ENCODE data around the gene CARD8. TPM values are rescaled to one million over a fixed set of nuclear protein-coding genes. Genes with fewer than 3 reads are reported as not detected.
A peak's percentile ranks its signal among the peaks of the same experiment; 100 is the strongest.
"Not testable (repeated sequence)": the region's sequence is repeated elsewhere in the genome, so short reads cannot be mapped to it uniquely, and the experiment has no call there.

Gene CARD8
- total and polyA plus RNA-seq, 4 donors, result 7.6 to 116 (median 32.3) TPM

- H3K4me1 ChIP-seq (ENCODE audit: control insufficient read depth in 1 of 2, insufficient read depth in 2 of 2, low read length in 2 of 2), result no peaks in the 10 kb centered on the region
- no peaks in the 10 kb centered on the region for H3K27me3 ChIP-seq (ENCODE audit: control insufficient read depth in 1 of 2, insufficient read depth in 2 of 2, low read length in 1 of 2)
- H3K4me3 ChIP-seq (ENCODE audit: low read length in 2 of 2), result no peak overlapping the region
- intact Hi-C loops (cut with DNase I), result no loop called here
- 74 to 80% methylated on average over 10 of the region's 10 CpGs for WGBS, 2 donors
- H3K36me3 ChIP-seq (ENCODE audit: control insufficient read depth in 1 of 2, insufficient read depth in 2 of 2, low read length in 1 of 2), result no peaks in the 10 kb centered on the region
- no peak for DNase-seq
- H3K27ac ChIP-seq (ENCODE audit: low read depth in 1 of 2, low read length in 2 of 2), result no peak overlapping the region
- ATAC-seq (ENCODE audit: low FRiP score), result no peak
- H3K9me3 ChIP-seq (ENCODE audit: control insufficient read depth, low read length), result no peaks in the 10 kb centered on the region
These were observed 39.7 kb upstream of the CARD8 start for GRCh38 chr19:48295458-48295857.

- H3K4me1 ChIP-seq (ENCODE audit: control insufficient read depth in 1 of 2, insufficient read depth in 2 of 2, low read length in 2 of 2), result no peaks in the 10 kb centered on the region
- ATAC-seq (ENCODE audit: low FRiP score) (no peak), DNase-seq (no peak)
- no peak overlapping the region for H3K27ac ChIP-seq (ENCODE audit: low read depth in 1 of 2, low read length in 2 of 2)
- H3K36me3 ChIP-seq (ENCODE audit: control insufficient read depth in 1 of 2, insufficient read depth in 2 of 2, low read length in 1 of 2), result no peaks in the 10 kb centered on the region
- intact Hi-C loops (cut with DNase I), result no loop called here
- no peaks in the 10 kb centered on the region for H3K9me3 ChIP-seq (ENCODE audit: control insufficient read depth, low read length)
- no peak overlapping the region for H3K4me3 ChIP-seq (ENCODE audit: low read length in 2 of 2)
- H3K27me3 ChIP-seq (ENCODE audit: control insufficient read depth in 1 of 2, insufficient read depth in 2 of 2, low read length in 1 of 2), result no peaks in the 10 kb centered on the region
- 91 to 93% methylated on average over 4 of the region's 4 CpGs for WGBS, 2 donors
These were observed 37.1 kb upstream of the CARD8 start for GRCh38 chr19:48292798-48293197.

- H3K9me3 ChIP-seq (ENCODE audit: control insufficient read depth, low read length); H3K4me3 ChIP-seq (ENCODE audit: low read length in 2 of 2); ATAC-seq (ENCODE audit: low FRiP score); H3K36me3 ChIP-seq (ENCODE audit: control insufficient read depth in 1 of 2, insufficient read depth in 2 of 2, low read length in 1 of 2); H3K27ac ChIP-seq (ENCODE audit: low read depth in 1 of 2, low read length in 2 of 2); H3K27me3 ChIP-seq (ENCODE audit: control insufficient read depth in 1 of 2, insufficient read depth in 2 of 2, low read length in 1 of 2); DNase-seq; H3K4me1 ChIP-seq (ENCODE audit: control insufficient read depth in 1 of 2, insufficient read depth in 2 of 2, low read length in 2 of 2): not testable (repeated sequence)
- intact Hi-C loops (cut with DNase I), result loop anchor here (1.0 to 2.0 kb wide), 2 partner anchors 23 to 24 kb away; no protein-coding TSS in a partner anchor
- WGBS, 2 donors, result 16 to 21% methylated on average over 11 of the region's 11 CpGs
These were observed 35.7 kb upstream of the CARD8 start for GRCh38 chr19:48291489-48291815.

- Histone ChIP-seq H3K4me1 (ENCODE audit: control insufficient read depth in 1 of 2, insufficient read depth in 2 of 2, low read length in 2 of 2) (no peaks in the 10 kb centered on the region), H3K36me3 (ENCODE audit: control insufficient read depth in 1 of 2, insufficient read depth in 2 of 2, low read length in 1 of 2) (no peaks in the 10 kb centered on the region), H3K27me3 (ENCODE audit: control insufficient read depth in 1 of 2, insufficient read depth in 2 of 2, low read length in 1 of 2) (no peaks in the 10 kb centered on the region), H3K9me3 (ENCODE audit: control insufficient read depth, low read length) (peaks cover 3% of the 10 kb centered on the region), H3K27ac (ENCODE audit: low read depth in 1 of 2, low read length in 2 of 2) (no peak overlapping the region), H3K4me3 (ENCODE audit: low read length in 2 of 2) (peak overlapping the region in 1 of 2 donors; percentile 26)
- 0% methylated on average over 45 of the region's 45 CpGs for WGBS, 2 donors
- ATAC-seq (ENCODE audit: low FRiP score) (peak; percentile 95), DNase-seq (peak; percentile 88 to 96)
- intact Hi-C loops (cut with DNase I), result loop anchor here (1.0 to 2.0 kb wide), 2 partner anchors 22 to 24 kb away; no protein-coding TSS in a partner anchor
These were observed 35.2 kb upstream of the CARD8 start for GRCh38 chr19:48290771-48291488.

- 2 to 3% methylated on average over 6 to 10 of the region's 10 CpGs for whole genome bisulfite sequencing, 2 donors
- peak; percentile 69 for ATAC-seq (ENCODE audit: low FRiP score)
- Histone ChIP-seq H3K36me3 (ENCODE audit: control insufficient read depth in 1 of 2, insufficient read depth in 2 of 2, low read length in 1 of 2) (no peaks in the 10 kb centered on the region), H3K9me3 (ENCODE audit: control insufficient read depth, low read length) (peaks cover 3% of the 10 kb centered on the region), H3K4me1 (ENCODE audit: control insufficient read depth in 1 of 2, insufficient read depth in 2 of 2, low read length in 2 of 2) (no peaks in the 10 kb centered on the region), H3K4me3 (ENCODE audit: low read length in 2 of 2) (peak overlapping the region in 1 of 2 donors; percentile 18), H3K27me3 (ENCODE audit: control insufficient read depth in 1 of 2, insufficient read depth in 2 of 2, low read length in 1 of 2) (no peaks in the 10 kb centered on the region), H3K27ac (ENCODE audit: low read depth in 1 of 2, low read length in 2 of 2) (no peak overlapping the region)
- peak in 1 of 2 donors; percentile 62 for DNase-seq
- intact Hi-C loops (cut with DNase I), result loop anchor here in 1 of 2 donors (2.0 kb wide), 1 partner anchor 22 kb away; no protein-coding TSS in a partner anchor
These were observed 34.7 kb upstream of the CARD8 start for GRCh38 chr19:48290401-48290770.

- WGBS, 2 donors, result 96% methylated on average over 3 of the region's 3 CpGs
These were observed 32.0 kb upstream of the CARD8 start for GRCh38 chr19:48287748-48288147.

DNA sequence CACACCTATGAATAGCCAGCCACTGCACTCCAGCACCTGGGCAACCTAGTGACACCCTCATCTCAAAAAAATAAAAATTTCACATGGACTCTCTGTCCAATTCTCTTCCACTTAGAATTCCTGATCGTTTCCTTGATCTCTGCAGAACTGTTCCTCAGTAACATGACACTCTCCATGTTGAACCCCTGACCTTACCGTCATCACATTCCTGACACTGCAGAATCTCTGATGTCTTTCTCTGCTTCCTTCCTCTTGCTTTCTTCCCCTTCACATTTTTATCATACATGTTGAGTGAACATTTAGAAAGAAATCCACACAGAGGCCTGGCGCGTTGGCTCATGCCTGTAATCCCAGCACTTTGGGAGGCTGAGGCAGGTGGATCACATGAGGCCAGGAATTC is 29.2 kb upstream of the CARD8 start:
- intact Hi-C loops (cut with DNase I), result no loop called here
- ATAC-seq (ENCODE audit: low FRiP score) (no peak), DNase-seq (peak in 1 of 2 donors; percentile 9)
- Histone ChIP-seq H3K4me3 (ENCODE audit: low read length in 2 of 2) (no peak overlapping the region), H3K36me3 (ENCODE audit: control insufficient read depth in 1 of 2, insufficient read depth in 2 of 2, low read length in 1 of 2) (no peaks in the 10 kb centered on the region), H3K4me1 (ENCODE audit: control insufficient read depth in 1 of 2, insufficient read depth in 2 of 2, low read length in 2 of 2) (no peaks in the 10 kb centered on the region), H3K27me3 (ENCODE audit: control insufficient read depth in 1 of 2, insufficient read depth in 2 of 2, low read length in 1 of 2) (peaks cover 0 to 3% of the 10 kb centered on the region in 2 donors), H3K27ac (ENCODE audit: low read depth in 1 of 2, low read length in 2 of 2) (no peak overlapping the region), H3K9me3 (ENCODE audit: control insufficient read depth, low read length) (peaks cover 6% of the 10 kb centered on the region)
- 73 to 77% methylated on average over 4 of the region's 4 CpGs for WGBS, 2 donors

More at GRCh38 chr19:48287748-48288147, 32.0 kb upstream of the CARD8 start:
- DNase-seq (no peak), ATAC-seq (ENCODE audit: low FRiP score) (no peak)
- intact Hi-C loops (cut with DNase I), result no loop called here
- Histone ChIP-seq H3K27ac (ENCODE audit: low read depth in 1 of 2, low read length in 2 of 2) (no peak overlapping the region), H3K36me3 (ENCODE audit: control insufficient read depth in 1 of 2, insufficient read depth in 2 of 2, low read length in 1 of 2) (no peaks in the 10 kb centered on the region), H3K4me3 (ENCODE audit: low read length in 2 of 2) (no peak overlapping the region), H3K9me3 (ENCODE audit: control insufficient read depth, low read length) (peaks cover 6% of the 10 kb centered on the region), H3K4me1 (ENCODE audit: control insufficient read depth in 1 of 2, insufficient read depth in 2 of 2, low read length in 2 of 2) (no peaks in the 10 kb centered on the region), H3K27me3 (ENCODE audit: control insufficient read depth in 1 of 2, insufficient read depth in 2 of 2, low read length in 1 of 2) (peaks cover 0 to 3% of the 10 kb centered on the region in 2 donors)

DNA sequence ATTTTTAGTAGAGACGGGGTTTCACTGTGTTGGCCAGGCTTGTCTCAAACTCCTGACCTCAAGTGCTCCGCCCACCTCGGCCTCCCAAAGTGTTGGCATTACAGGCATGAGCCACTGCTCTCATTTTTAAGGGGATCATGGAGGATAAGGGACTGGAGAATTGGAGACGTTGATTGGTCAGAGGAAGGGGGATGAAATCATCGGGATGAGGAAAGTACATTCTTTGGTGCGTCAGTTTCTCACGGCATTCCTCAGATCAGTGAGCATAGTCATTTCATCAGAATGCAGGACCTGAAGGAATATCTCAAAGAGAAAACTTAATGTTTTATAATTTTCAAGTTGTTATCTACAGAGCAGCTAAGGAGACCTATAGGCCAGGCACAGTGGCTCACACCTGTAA is 28.2 kb upstream of the CARD8 start:
- intact Hi-C loops (cut with DNase I), result no loop called here
- ATAC-seq (ENCODE audit: low FRiP score), result no peak
- peaks cover 0 to 3% of the 10 kb centered on the region in 2 donors for H3K27me3 ChIP-seq (ENCODE audit: control insufficient read depth in 1 of 2, insufficient read depth in 2 of 2, low read length in 1 of 2)
- no peak overlapping the region for H3K4me3 ChIP-seq (ENCODE audit: low read length in 2 of 2)
- no peak for DNase-seq
- WGBS, 2 donors, result 93 to 94% methylated on average over 7 of the region's 7 CpGs
- H3K36me3 ChIP-seq (ENCODE audit: control insufficient read depth in 1 of 2, insufficient read depth in 2 of 2, low read length in 1 of 2), result no peaks in the 10 kb centered on the region
- peaks cover 6% of the 10 kb centered on the region for H3K9me3 ChIP-seq (ENCODE audit: control insufficient read depth, low read length)
- H3K4me1 ChIP-seq (ENCODE audit: control insufficient read depth in 1 of 2, insufficient read depth in 2 of 2, low read length in 2 of 2), result no peaks in the 10 kb centered on the region
- no peak overlapping the region for H3K27ac ChIP-seq (ENCODE audit: low read depth in 1 of 2, low read length in 2 of 2)

DNA sequence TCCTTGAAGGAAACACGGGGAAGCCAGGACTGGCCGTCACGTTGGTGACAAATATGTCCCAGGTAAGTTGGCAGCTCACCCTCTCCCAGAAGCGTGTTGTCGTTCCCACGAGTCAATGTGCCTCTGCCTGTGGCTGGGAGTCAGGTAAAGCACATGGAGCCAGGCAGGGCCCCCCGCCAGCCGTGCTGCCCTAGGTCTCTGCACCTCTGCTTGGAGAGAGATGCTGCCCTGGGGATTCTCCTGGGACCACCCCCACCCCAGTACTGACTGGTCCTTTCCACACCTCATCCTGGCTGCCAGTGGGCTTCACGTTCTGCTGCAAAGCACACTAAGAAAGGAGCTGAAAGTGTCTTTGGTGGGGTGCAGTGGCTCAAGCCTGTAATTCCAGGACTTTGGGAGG is 24.0 kb upstream of the CARD8 start:
- Histone ChIP-seq H3K27me3 (ENCODE audit: control insufficient read depth in 1 of 2, insufficient read depth in 2 of 2, low read length in 1 of 2) (peaks cover 0 to 3% of the 10 kb centered on the region in 2 donors), H3K27ac (ENCODE audit: low read depth in 1 of 2, low read length in 2 of 2) (no peak overlapping the region), H3K4me3 (ENCODE audit: low read length in 2 of 2) (no peak overlapping the region), H3K4me1 (ENCODE audit: control insufficient read depth in 1 of 2, insufficient read depth in 2 of 2, low read length in 2 of 2) (no peaks in the 10 kb centered on the region), H3K36me3 (ENCODE audit: control insufficient read depth in 1 of 2, insufficient read depth in 2 of 2, low read length in 1 of 2) (no peaks in the 10 kb centered on the region), H3K9me3 (ENCODE audit: control insufficient read depth, low read length) (peaks cover 3% of the 10 kb centered on the region)
- peak in 1 of 2 donors; percentile 13 for DNase-seq
- ATAC-seq (ENCODE audit: low FRiP score), result no peak
- intact Hi-C loops (cut with DNase I), result no loop called here
- WGBS, 2 donors, result 88 to 89% methylated on average over 9 of the region's 9 CpGs
